K562 (cell line): ENCODE measurements around the gene VPS13C. TPM values are rescaled to one million over a fixed set of nuclear protein-coding genes. Genes with fewer than 3 reads are reported as not detected.

ENCODE experiments used
- ATAC-seq: fragments of 200-7000 bp; cut with Tn5 transposase; 3 replicates; pipeline ENCODE4 v1.9.1; 2020; ENCODE audit warnings: moderate library complexity
- BruUV-seq: library from RNA; stranded (reverse); fragments of 400-500 nt; replicated peaks from 2 replicates; lab custom pipeline; 2021; lab: Mats Ljungman, UMichigan
- CTCF ChIA-PET: fragments of 300-600 bp; formaldehyde crosslinking; extraction: SDS; loops from one replicate; lab custom pipeline; 2021; ENCODE audit warnings: low intra/inter-chr PET ratio; lab: Yijun Ruan, JAX
- POLR2A ChIA-PET: fragments of 300-600, 350-650 bp; sonication (Branson Sonifier 250); formaldehyde crosslinking; extraction: SDS; loops from one replicate; lab custom pipeline; 2021; ENCODE audit warnings: antibody characterized with exemption, inconsistent platforms; lab: Yijun Ruan, JAX
- DNase-seq, 4 experiments: peaks; one replicate each; pipeline versions ENCODE4 v3.0.0 to v3.0.0-alpha.2; 2011 to 2018; ENCODE audit warnings: low spot score in 3 of 4, mixed read lengths in 3 of 4; ENCODE audit errors: extremely low read depth in 1 of 4
- FAIRE-seq: peaks from 2 replicates; lab custom pipeline; 2011; peaks lifted over from hg19 to GRCh38; lab: Jason Lieb, UNC
- H2AFZ ChIP-seq: 2 replicates; pipeline ENCODE4 v1.6.0; 2011; ENCODE audit warnings: low read depth, low read length, control low read depth, inconsistent platforms
- H3K27ac ChIP-seq: fragments of 200-600 bp; 3 replicates; pipeline ENCODE4 v1.8.0; 2011; ENCODE audit warnings: low read depth, mild to moderate bottlenecking, control low read depth, inconsistent platforms, low read length, moderate library complexity, mixed read lengths; ENCODE audit errors: extremely low read depth
- H3K27me3 ChIP-seq, 2 experiments: fragments of 300-600 bp in 1 of 2; 2 replicates in 1 of 2; 3 replicates in 1 of 2; pipeline versions ENCODE4 v1.6.0 to v1.8.0; 2011; ENCODE audit warnings: inconsistent platforms in 2 of 2, low read length in 2 of 2, mild to moderate bottlenecking in 1 of 2, mixed read lengths in 1 of 2, moderate library complexity in 1 of 2; ENCODE audit not compliant: control insufficient read depth in 2 of 2, insufficient read depth in 2 of 2
- H3K36me3 ChIP-seq: fragments of 300-600 bp; 3 replicates; pipeline ENCODE4 v1.8.0; 2011; ENCODE audit warnings: mild to moderate bottlenecking, low read length, inconsistent platforms; ENCODE audit not compliant: control insufficient read depth, insufficient read depth
- H3K4me1 ChIP-seq, 2 experiments: fragments of 200-600 bp in 1 of 2; replicated peaks in 1 of 2; 2 replicates in 1 of 2; 3 replicates in 1 of 2; pipeline versions ENCODE4 v1.5.1 to v1.8.0; 2011; ENCODE audit warnings: inconsistent platforms in 2 of 2, low read length in 2 of 2, mild to moderate bottlenecking in 1 of 2, mixed read lengths in 1 of 2, moderate library complexity in 1 of 2; ENCODE audit not compliant: control insufficient read depth in 2 of 2, insufficient read depth in 2 of 2
- H3K4me2 ChIP-seq: 2 replicates; pipeline ENCODE4 v1.6.1; 2011; ENCODE audit warnings: low read length, control low read depth, inconsistent platforms, mixed read lengths; ENCODE audit not compliant: insufficient read depth
- H3K4me3 ChIP-seq: fragments of 200-600 bp; sonication (generic), shearing (Covaris generic); 2 replicates; pipeline ENCODE4 v1.5.1; 2016; ENCODE audit warnings: control low read depth, inconsistent platforms
- H3K79me2 ChIP-seq: fragments of 200-600 bp; 3 replicates; pipeline ENCODE4 v1.8.0; 2011; ENCODE audit warnings: low read length, inconsistent platforms; ENCODE audit not compliant: control insufficient read depth, insufficient read depth
- H3K9ac ChIP-seq, 2 experiments: 2 replicates each; pipeline versions ENCODE4 v1.6.0 to v1.6.1; 2011; ENCODE audit warnings: low read depth in 2 of 2, low read length in 2 of 2, control low read depth in 1 of 2, inconsistent platforms in 1 of 2, mild to moderate bottlenecking in 1 of 2, mixed read lengths in 1 of 2; ENCODE audit not compliant: insufficient read depth in 1 of 2
- H3K9me1 ChIP-seq: one replicate; pipeline ENCODE4 v1.6.0; 2011; ENCODE audit warnings: inconsistent platforms, mild to moderate bottlenecking, low read length, moderate library complexity; ENCODE audit not compliant: control insufficient read depth, insufficient read depth
- H3K9me3 ChIP-seq: replicated peaks from 2 replicates; pipeline ENCODE4 v1.5.1; 2011; ENCODE audit warnings: low read depth, low read length, inconsistent platforms; ENCODE audit not compliant: control insufficient read depth, insufficient read depth
- H4K20me1 ChIP-seq: replicated peaks from 2 replicates; pipeline ENCODE4 v1.6.1; 2011; ENCODE audit warnings: low read length, inconsistent platforms, mixed read lengths; ENCODE audit not compliant: control insufficient read depth, insufficient read depth
- ARID2 ChIP-seq: fragments of 450-650 bp; IDR thresholded peaks from 2 replicates; pipeline ENCODE4 v1.6.1; 2017; ENCODE audit warnings: antibody characterized with exemption, mild to moderate bottlenecking
- FOSL1 ChIP-seq: fragments of 200-800 bp; sonication (Bioruptor generic); conservative IDR thresholded peaks from 2 replicates; pipeline ENCODE4 v1.6.1; 2016; ENCODE audit warnings: missing genetic modification characterization, missing compliant biosample characterization
- WGBS: fragments of 100-300 bp; shearing (Covaris generic); methylation state at CpG from one replicate; pipeline ENCODE4 v1.1.6; 2016; ENCODE audit warnings: low coverage, mixed read lengths; ENCODE audit not compliant: insufficient coverage; ENCODE audit errors: missing lambda C conversion rate; 5-methylcytosine and 5-hydroxymethylcytosine counted together
- in situ Hi-C: fragments of 300-500 bp; cut with MboI; formaldehyde crosslinking; loops from 4 replicates; pipeline ENCODE4 v1.15.0; 2018; ENCODE audit warnings: inconsistent platforms, mixed read lengths
- intact Hi-C: fragments of 100-400 bp; cut with micrococcal nuclease; formaldehyde crosslinking; loops from 2 replicates; pipeline ENCODE4 v1.14.2; 2022
- polyA plus RNA-seq, 8 experiments: library from polyadenylated mRNA; depleted of rRNA in 4 of 8; stranded (reverse) in 5 of 8; unstranded in 3 of 8; fragments of >200 nt; fragmentation: Nextera tagmentation in 2 of 8; fragmentation: Illumina TruSeq in 1 of 8; extraction: Ambion mirVana in 2 of 8; extraction: Trizol in 1 of 8; gene quantifications; 2 replicates each; pipeline versions ENCODE4 v1.2.1 to v1.2.3, GENCODE V29; 2011 to 2014; ENCODE audit warnings: inconsistent platforms in 1 of 8, missing spikeins in 1 of 8
- total RNA-seq, 7 experiments: library from RNA; depleted of rRNA in 6 of 7; stranded (reverse); fragments of >200 nt in 6 of 7; fragmentation: Illumina TruSeq in 2 of 7; extraction: Trizol in 2 of 7; gene quantifications; 2 replicates each; pipeline versions ENCODE4 v1.2.1 to v1.2.3, GENCODE V29; 2011 to 2021; ENCODE audit warnings: low replicate concordance in 1 of 7
- TF ChIP-seq, protein P1 (sequence below), 2 experiments: IDR thresholded peaks in 1 of 2; conservative IDR thresholded peaks in 1 of 2; 2 replicates each; pipeline ENCODE4 v1.6.1; 2016; ENCODE audit warnings: low read depth in 2 of 2, mild to moderate bottlenecking in 1 of 2, missing compliant biosample characterization in 1 of 2, missing genetic modification characterization in 1 of 2, moderate library complexity in 1 of 2

Gene VPS13C
- total and polyA plus RNA-seq, 9 of the 15 experiments (the other 6 are each of a cell fraction or from before 2014, with no cell fraction given): 5.2 to 32.3 (median 15.7) TPM

DNA sequence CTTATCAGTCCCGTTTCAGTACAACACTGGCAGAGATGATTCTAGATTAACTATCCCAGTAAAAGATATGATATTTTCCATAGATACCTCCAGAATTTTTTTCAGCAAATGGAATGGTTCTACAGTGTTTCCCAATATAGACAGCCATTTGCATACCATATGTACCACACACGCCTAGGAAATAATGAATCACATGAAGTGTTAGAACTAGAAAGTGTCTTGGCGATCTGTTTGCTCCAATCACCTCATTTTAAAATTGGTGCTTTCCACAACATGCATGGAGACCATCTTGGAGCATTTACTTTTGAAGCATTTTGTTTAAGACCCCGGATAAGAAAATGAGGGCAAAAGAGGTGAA, 8.5 kb upstream of the VPS13C start:
- Histone ChIP-seq H3K27ac (no peak overlapping the region), H3K79me2 (no peaks in the 10 kb centered on the region), H3K27me3 (peaks cover 0 to 10% of the 10 kb centered on the region in 2 experiments; a peak in 2 of 5 replicates), H4K20me1 (no peaks in the 10 kb centered on the region), H3K4me3 (peak overlapping the region; percentile 36; the same call in 1 of the 2 replicates), H2AFZ (peak overlapping the region; percentile 57), H3K9me1 (no peaks in the 10 kb centered on the region), H3K4me2 (peak overlapping the region; percentile 35), H3K9ac (peak overlapping the region in 1 of 2 experiments; percentile 17; a peak in 1 of 4 replicates), H3K9me3 (no peaks in the 10 kb centered on the region; the same call in 1 of the 2 replicates), H3K4me1 (peaks cover 2 to 11% of the 10 kb centered on the region in 2 experiments; a peak in 4 of 5 replicates), H3K36me3 (no peaks in the 10 kb centered on the region)
- CTCF ChIA-PET: interaction anchor here (1.3 kb wide), 1 partner anchor 197 kb away, joined by 5 read pairs; no protein-coding TSS in a partner anchor
- no TSS peak for BruUV-seq
- POLR2A ChIA-PET: interaction anchor here (0.7 to 1.5 kb wide), 2 partner anchors 8 to 19 kb away, joined by 3 to 5 read pairs; partner anchors contain the start of gene VPS13C
- no peak for ATAC-seq
- TF ChIP-seq ARID2 (no peak), FOSL1 (tag) (0 out of 2 replicates have a peak, but pooled peaks have one; percentile 15)
- FAIRE-seq: no peak
- in situ Hi-C loops (loop anchor here (10.0 kb wide), 1 partner anchor 194 kb away; no protein-coding TSS in a partner anchor), intact Hi-C loops (no loop called here)
- DNase-seq: no peak
- 60% methylated on average over 4 of the region's 4 CpGs for WGBS

DNA sequence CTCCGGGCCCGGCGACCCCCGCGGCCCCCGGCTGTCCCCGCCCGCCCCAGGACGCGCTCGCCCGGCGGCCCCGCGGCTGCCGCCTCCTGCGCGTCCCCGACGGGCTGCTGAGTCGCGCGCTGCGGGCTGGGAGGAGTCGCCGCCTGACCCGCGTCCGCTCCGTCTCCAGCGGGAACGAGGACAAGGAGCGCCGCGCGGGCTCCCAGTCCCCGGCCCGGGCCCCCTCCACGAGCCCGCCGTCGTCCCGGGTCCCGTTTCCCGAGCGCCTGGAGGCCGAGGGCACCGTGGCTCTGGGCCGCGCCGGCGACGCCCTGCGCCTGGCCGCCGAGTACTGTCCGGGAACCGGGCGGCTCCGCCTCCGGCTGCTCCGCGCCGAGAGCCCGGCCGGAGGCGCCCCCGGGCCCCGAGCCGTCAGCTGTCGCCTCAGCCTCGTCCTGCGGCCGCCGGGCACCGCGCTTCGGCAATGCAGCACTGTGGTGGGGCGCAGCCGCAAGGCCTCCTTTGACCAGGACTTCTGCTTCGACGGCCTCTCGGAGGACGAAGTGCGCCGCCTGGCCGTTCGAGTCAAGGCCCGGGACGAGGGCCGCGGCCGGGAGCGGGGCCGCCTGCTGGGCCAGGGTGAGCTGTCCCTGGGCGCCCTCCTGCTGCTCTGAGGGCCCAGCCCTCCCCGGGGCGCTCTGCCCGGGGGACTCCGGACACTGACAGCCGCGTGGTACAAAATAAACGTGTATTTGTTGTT, 8.0 kb upstream of the VPS13C start:
- in situ Hi-C loops: loop anchor here (10.0 kb wide), 1 partner anchor 193 kb away; no protein-coding TSS in a partner anchor
- Histone ChIP-seq H3K4me3 (peak overlapping the region; percentile 36), H3K4me1 (peaks cover 2 to 11% of the 10 kb centered on the region in 2 experiments; a peak in 4 of 5 replicates), H3K4me2 (peak overlapping the region; percentile 35), H3K36me3 (no peaks in the 10 kb centered on the region), H3K27ac (no peak overlapping the region), H4K20me1 (no peaks in the 10 kb centered on the region), H3K9me3 (no peaks in the 10 kb centered on the region; the same call in 1 of the 2 replicates), H3K79me2 (no peaks in the 10 kb centered on the region), H3K27me3 (peaks cover 0 to 10% of the 10 kb centered on the region in 2 experiments; a peak in 3 of 5 replicates), H2AFZ (peak overlapping the region; percentile 57), H3K9me1 (no peaks in the 10 kb centered on the region), H3K9ac (peak overlapping the region; percentile 17 to 83; a peak in 3 of 4 replicates)
- peak; percentile 95 for ATAC-seq
- 4% methylated on average over 9 of the region's 103 CpGs for WGBS
- CTCF ChIA-PET: interaction anchor here (1.3 kb wide), 1 partner anchor 197 kb away, joined by 5 read pairs; no protein-coding TSS in a partner anchor
- no TSS peak for BruUV-seq
- intact Hi-C loops: no loop called here
- no peak for FAIRE-seq
- DNase-seq: peak; percentile 15 to 57 (median 27)
- POLR2A ChIA-PET: interaction anchor here (0.7 to 1.5 kb wide), 2 partner anchors 8 to 20 kb away, joined by 3 to 5 read pairs; partner anchors contain the start of gene VPS13C
- TF ChIP-seq, protein P1, sequence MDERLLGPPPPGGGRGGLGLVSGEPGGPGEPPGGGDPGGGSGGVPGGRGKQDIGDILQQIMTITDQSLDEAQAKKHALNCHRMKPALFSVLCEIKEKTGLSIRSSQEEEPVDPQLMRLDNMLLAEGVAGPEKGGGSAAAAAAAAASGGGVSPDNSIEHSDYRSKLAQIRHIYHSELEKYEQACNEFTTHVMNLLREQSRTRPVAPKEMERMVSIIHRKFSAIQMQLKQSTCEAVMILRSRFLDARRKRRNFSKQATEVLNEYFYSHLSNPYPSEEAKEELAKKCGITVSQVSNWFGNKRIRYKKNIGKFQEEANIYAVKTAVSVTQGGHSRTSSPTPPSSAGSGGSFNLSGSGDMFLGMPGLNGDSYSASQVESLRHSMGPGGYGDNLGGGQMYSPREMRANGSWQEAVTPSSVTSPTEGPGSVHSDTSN (CRISPR knock-in tag; IDR thresholded peaks at IDR 0.05; ENCODE audit: low read depth): no peak
- TF ChIP-seq, protein P1 (tag; conservative IDR thresholded peaks at IDR 0.05; ENCODE audit: low read depth): no peak
